ENCODE results near the gene PPT1.

The PPT1 gene

GRCh38 chr1:40132383-40133311 lies 35.6 kb upstream of the PPT1 start:
- Histone ChIP-seq H3K27ac (ENCODE audit: low read length) (no peak overlapping the region), H3K4me3 (ENCODE audit: low read length) (no peak overlapping the region), H3K4me2 (ENCODE audit: low read depth, low read length) (no peak overlapping the region), H3K9ac (ENCODE audit: low read length) (no peak overlapping the region), H3K27me3 (replicated peaks; ENCODE audit: insufficient read depth, low read length) (no peaks in the 10 kb centered on the region), H3K9me2 (replicated peaks; ENCODE audit: insufficient read depth, low read length) (no peaks in the 10 kb centered on the region), H3K79me2 (ENCODE audit: low read length) (no peaks in the 10 kb centered on the region), H3K4me1 (ENCODE audit: low read length) (no peaks in the 10 kb centered on the region), H2AFZ (ENCODE audit: low read length) (no peak overlapping the region), H4K20me1 (ENCODE audit: insufficient read depth, low read length) (no peaks in the 10 kb centered on the region), H3F3A (ENCODE audit: insufficient read depth, low read length) (no peaks in the 10 kb centered on the region), H3K9me3 (replicated peaks; ENCODE audit: insufficient read depth, low read length) (no peaks in the 10 kb centered on the region), H3K36me3 (replicated peaks; ENCODE audit: insufficient read depth, low read length) (no peaks in the 10 kb centered on the region)
- TF ChIP-seq EZH2phosphoT487 (IDR thresholded peaks at IDR 0.05; ENCODE audit: low read length) (no peak), CTCF (IDR thresholded peaks at IDR 0.05; ENCODE audit: low read length) (no peak), EZH2 (optimal IDR thresholded peaks at IDR 0.05; ENCODE audit: low read depth, low read length) (no peak)
- no peak for DNase-seq

GRCh38 chr1:40130892-40131291 lies 33.8 kb upstream of the PPT1 start:
- Histone ChIP-seq H3K4me1 (ENCODE audit: low read length) (no peaks in the 10 kb centered on the region), H2AFZ (ENCODE audit: low read length) (no peak overlapping the region), H4K20me1 (ENCODE audit: insufficient read depth, low read length) (no peaks in the 10 kb centered on the region), H3K4me3 (ENCODE audit: low read length) (no peak overlapping the region), H3F3A (ENCODE audit: insufficient read depth, low read length) (no peaks in the 10 kb centered on the region), H3K27me3 (replicated peaks; ENCODE audit: insufficient read depth, low read length) (no peaks in the 10 kb centered on the region), H3K27ac (ENCODE audit: low read length) (no peak overlapping the region), H3K9ac (ENCODE audit: low read length) (no peak overlapping the region), H3K9me2 (replicated peaks; ENCODE audit: insufficient read depth, low read length) (no peaks in the 10 kb centered on the region), H3K79me2 (ENCODE audit: low read length) (no peaks in the 10 kb centered on the region), H3K4me2 (ENCODE audit: low read depth, low read length) (no peak overlapping the region), H3K9me3 (replicated peaks; ENCODE audit: insufficient read depth, low read length) (no peaks in the 10 kb centered on the region), H3K36me3 (replicated peaks; ENCODE audit: insufficient read depth, low read length) (no peaks in the 10 kb centered on the region)
- DNase-seq: no peak
- TF ChIP-seq CTCF (IDR thresholded peaks at IDR 0.05; ENCODE audit: low read length) (no peak), EZH2 (optimal IDR thresholded peaks at IDR 0.05; ENCODE audit: low read depth, low read length) (no peak), EZH2phosphoT487 (IDR thresholded peaks at IDR 0.05; ENCODE audit: low read length) (no peak)

GRCh38 chr1:40122855-40123254 lies 25.8 kb upstream of the PPT1 start:
- Histone ChIP-seq H3K4me1 (ENCODE audit: low read length) (no peaks in the 10 kb centered on the region), H3K4me2 (ENCODE audit: low read depth, low read length) (no peak overlapping the region), H3K36me3 (replicated peaks; ENCODE audit: insufficient read depth, low read length) (no peaks in the 10 kb centered on the region), H2AFZ (ENCODE audit: low read length) (no peak overlapping the region), H3K9me3 (replicated peaks; ENCODE audit: insufficient read depth, low read length) (no peaks in the 10 kb centered on the region), H3K9me2 (replicated peaks; ENCODE audit: insufficient read depth, low read length) (no peaks in the 10 kb centered on the region), H3K9ac (ENCODE audit: low read length) (no peak overlapping the region), H4K20me1 (ENCODE audit: insufficient read depth, low read length) (no peaks in the 10 kb centered on the region), H3K79me2 (ENCODE audit: low read length) (no peaks in the 10 kb centered on the region), H3K27ac (ENCODE audit: low read length) (no peak overlapping the region), H3K27me3 (replicated peaks; ENCODE audit: insufficient read depth, low read length) (no peaks in the 10 kb centered on the region), H3F3A (ENCODE audit: insufficient read depth, low read length) (no peaks in the 10 kb centered on the region), H3K4me3 (ENCODE audit: low read length) (no peak overlapping the region)
- no peak for DNase-seq
- TF ChIP-seq CTCF (IDR thresholded peaks at IDR 0.05; ENCODE audit: low read length): no peak
- TF ChIP-seq EZH2 (optimal IDR thresholded peaks at IDR 0.05; ENCODE audit: low read depth, low read length): no peak
- TF ChIP-seq EZH2phosphoT487 (IDR thresholded peaks at IDR 0.05; ENCODE audit: low read length): no peak
